DMS114 treated with DMSO at 0.1 percent for 48 hours (cell line): ENCODE data around the gene LRP5.

ENCODE experiments used
- DNase-seq: peaks from one replicate; lab custom pipeline; 2025; ENCODE audit not compliant: unreplicated experiment; lab: John Stamatoyannopoulos, UW

The LRP5 gene

DNA sequence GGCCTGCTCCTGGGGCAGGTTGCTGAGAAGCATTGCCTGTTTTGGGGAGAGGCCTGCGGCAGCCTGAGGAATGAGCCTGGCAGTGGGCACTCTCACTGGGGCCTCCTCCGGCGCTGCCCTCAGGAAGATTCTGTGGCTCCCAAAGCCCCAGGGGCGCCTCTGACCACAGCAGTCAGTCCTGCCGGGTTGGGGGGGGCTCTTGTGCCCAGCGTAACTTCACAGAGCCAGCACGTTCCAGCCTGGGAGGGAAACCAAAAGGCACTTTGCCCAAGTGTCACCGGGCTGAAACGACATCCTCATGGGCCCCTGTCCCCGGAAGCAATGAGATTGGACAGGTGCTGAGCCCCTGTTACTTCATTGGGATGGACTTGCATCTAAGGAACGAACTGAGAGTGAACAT, 4.3 kb upstream of the LRP5 start:
- DNase-seq: no peak

DNA sequence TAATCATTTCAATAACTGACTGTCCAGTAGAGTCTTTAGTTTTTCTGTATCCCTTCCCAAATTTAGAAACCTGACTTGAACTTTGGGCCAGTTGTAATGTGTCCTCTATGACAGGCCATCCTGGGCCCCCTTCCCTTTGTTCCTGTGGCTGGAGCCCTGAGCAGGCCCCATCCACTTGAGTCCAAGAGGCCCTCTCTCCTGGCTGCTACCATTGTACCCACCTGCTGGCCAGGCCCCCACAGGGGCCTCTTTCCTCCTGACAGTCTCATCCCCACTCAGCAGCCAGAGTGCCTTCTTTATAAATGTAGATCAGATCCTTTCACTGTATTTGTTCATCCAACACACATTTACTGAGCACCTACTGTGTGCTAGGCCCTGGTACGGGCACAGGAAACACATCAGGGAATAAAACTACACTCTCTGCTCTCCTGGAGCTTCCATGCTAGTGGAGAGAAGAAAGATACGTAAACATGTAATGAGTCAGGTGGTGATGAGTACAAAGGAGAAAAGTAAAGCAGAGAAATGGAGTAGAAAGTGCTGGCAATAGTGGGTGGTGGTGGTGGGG, 2.7 kb upstream of the LRP5 start:
- DNase-seq: no peak

DNA sequence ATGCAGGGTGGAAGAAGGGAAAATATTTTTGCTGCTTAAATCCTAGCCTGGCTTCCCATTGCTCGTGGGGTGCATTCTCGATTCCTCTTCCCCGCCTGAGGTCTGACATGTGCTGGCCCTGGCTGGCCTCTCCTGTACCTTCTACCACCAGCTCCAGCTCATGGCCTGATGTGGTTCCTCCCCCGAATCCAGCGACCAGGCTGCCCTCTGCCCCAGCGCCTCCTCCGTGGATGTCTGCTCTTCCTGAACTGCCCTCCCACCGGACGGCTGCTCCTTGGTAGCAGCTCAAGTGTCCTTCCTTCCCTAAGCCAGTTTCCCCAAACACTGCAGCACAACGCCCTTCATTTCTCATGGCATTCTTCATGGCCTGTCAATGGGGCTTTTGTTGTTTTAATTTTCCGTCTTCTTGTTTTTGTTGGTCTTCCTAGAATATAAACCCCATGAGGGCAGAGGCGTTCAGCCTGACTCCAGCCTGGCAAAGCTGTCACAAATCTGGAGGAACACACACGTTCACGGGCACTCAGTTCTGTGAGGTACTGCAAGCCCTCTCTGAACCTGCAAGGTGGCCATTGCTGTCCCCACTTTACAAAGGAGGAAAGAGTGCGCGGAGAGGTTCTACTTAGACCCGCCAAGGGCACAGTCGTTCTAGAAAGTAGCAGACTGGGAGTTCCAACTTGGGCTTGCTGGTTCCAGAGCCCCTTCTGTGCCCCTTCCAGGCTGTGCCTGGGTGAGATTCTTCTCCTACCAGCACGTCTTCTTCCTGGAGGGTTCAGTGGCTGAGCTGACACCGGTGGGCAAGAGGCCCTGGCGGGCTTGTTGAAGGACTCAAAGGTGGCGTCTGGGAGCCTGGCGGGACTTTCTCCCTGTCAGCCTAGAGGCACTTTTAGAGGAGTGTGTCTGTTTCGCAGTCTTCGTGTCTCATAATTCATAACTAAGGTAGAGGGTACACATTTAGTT, 953 bp upstream of the LRP5 start:
- no peak for DNase-seq

DNA sequence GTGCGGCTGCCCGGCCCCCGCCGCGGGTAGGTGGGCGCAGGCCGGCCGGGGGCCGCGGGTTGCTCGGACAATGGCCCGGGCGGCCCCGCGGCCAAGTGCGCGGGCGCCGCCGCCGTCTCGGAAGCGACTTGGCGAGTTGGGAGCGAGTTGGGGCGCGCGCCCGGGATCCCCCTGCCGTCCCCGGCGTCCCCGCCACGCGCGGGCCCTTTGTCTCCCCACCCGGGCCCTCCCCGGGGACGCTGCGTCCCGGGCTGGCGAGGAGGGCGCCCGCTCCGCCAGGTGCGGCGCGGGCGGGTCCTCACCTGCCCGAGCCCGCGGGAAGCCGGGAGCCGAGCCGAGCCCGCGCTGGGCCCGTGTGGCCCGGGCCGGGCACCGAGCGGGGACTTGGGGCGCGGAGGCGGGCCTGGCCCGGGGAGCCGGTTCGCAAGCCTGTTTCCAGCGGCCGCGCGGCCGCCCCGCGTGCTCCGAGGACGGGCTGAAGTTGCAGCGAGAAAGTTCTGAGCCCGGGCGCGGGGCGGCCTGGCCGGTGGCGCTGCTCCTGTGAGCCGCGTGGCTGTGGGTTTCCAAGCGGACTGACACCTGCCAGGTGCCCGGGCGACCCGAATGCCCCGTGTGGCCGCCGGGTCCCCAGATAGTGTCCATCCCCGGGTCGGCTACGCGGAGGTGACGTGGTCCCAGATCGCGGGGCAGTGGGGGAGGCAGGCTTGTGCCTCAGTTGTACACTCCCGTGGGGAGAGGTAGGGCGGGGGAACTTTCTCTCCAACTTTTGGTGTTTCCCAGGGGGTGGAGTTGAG, 586 bp downstream of the LRP5 start:
- no peak for DNase-seq

DNA sequence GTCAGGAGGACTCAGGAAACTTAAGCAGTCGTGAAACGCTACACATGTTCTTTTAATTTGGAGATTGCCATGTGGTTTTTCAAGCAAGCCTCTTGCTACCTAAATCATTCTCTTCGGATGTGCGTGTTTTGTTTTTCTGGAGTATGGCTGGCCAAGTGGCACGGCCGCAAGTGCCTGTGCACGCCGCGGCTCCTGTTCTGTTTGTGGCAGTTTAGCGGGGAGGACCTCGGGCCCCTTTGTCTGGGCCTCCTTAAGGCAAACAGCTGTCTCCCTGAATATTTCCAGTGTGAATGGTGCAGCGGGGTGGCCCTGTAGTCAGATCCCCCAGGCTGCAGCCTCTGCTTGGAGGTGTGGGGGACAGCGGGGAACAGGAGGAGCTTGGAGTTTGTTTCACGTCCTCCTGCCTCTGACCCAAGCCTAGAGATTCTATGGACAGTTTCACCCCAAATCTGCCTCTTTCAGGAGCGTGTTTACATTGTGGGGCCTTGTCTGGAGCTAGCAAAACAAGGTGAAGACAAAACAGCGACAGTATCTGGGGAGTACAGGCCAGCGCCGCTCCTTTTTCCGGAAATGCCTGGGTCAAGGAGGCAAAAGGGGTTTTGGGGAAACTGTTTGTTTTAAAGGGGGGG, 1.3 kb downstream of the LRP5 start:
- DNase-seq: peak; percentile 82

DNA sequence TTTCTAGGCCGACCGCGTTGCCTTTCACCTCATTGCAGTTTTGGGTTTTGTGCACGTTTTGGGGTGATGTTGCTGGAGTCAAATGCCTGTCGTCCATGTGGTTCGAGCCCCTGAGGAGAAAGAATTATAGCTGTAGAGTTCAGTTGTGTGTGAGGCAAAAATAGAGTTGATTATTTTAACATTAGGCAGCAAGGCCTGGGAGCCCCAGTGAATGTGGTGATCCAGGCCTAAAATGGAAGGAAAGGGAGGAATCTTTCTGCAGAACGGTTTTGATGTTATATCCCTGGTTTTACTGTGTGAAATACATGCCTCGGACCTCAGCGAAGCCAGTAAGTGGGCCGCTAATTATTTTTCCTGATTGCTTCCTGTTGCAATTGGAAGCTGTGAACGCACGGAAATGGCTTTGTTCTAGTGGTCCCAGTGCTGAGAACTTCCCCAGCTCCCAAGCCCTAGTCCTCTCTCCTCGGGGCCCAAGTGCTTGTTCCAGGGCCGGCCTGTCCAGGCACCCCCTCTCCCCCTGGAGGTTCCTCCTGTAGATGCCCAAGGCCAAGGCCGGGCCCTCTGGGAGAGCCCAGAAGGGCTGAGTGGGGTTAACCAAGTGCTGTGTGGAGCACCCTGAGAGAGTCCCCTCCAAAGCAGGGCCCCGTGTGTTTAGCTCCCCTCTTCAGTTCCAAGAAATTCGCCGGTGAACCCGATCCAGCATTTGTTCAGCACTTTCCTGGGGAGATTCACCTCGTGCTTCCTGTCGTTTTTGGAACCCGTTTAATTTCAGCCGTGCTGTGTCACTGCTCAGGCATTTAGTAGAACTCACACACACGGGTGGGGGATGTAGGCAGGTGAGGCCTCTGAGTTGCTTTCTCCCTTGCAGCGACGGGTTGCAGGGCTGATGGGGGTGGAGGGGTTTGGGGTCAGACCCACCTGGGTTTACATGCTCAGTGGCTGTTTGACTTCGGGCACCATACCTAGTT, 2.1 kb downstream of the LRP5 start:
- DNase-seq: no peak

DNA sequence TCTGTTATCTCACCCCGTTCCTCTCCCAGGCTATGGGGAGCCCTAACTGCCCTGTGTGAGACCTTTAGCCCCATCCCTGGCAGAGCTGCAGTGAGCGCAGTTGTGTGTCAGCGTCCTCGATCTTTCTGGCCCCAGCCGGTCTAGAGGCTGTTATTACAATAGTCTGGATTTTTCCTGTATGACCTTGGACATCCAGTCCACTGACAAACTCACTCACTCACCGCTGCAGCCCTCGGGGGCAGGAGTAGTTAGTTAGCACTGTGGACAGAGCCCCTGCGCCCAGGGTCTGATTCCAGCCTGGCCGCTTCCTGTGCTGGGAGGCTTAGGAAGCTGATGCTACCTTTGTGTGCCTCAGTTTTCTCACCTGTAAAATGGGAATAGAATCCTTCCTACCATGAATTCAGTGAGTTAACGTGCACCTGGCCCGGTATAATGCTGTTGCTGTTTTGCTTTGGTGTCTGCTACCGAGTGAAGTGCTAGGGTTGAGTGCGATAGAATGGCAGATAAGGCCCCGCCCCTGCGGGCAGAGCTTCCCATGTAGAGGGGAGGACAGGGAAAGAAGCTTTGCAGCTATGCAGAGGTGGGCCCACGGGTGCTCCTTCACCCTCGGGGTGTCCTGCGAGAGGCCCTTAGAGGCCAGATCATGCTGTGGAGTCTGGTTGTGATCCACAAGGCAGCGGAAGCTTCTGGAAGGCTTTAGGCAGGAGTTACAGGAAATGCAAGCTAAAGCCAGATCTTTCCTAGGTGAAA, 3.0 kb downstream of the LRP5 start:
- no peak for DNase-seq

DNA sequence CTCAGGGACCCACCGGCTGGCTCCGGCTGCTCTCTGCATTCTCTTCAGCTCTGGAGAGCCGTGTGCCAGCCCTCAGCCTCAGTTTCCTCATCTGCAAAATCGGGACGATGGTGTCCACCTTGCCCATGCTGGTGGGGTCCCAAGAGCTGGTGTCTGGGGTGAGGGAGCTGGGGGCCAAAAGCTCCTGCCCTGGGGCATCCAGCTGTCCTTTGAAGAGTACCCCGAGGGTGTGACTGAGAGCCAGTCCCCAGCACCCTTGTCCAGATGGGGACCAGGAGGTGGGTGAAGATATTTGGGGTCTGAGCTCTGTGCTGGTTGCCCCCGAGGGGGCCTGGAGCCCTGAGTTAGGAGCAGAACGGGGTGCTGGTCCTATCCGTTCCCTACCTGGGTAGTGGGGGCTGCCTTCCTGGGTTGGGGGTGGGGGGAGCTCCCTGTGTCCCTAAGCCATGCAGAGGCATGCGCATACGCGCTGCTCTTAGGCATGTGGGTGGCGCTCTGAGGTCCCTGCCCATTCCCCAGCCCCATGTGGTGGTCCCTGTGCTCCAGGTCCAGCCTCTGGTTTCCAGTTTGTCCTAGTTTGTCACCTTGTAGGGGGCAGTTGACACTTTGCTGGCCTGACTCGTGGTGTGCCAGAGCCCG, 4.9 kb downstream of the LRP5 start:
- no peak for DNase-seq

DNA sequence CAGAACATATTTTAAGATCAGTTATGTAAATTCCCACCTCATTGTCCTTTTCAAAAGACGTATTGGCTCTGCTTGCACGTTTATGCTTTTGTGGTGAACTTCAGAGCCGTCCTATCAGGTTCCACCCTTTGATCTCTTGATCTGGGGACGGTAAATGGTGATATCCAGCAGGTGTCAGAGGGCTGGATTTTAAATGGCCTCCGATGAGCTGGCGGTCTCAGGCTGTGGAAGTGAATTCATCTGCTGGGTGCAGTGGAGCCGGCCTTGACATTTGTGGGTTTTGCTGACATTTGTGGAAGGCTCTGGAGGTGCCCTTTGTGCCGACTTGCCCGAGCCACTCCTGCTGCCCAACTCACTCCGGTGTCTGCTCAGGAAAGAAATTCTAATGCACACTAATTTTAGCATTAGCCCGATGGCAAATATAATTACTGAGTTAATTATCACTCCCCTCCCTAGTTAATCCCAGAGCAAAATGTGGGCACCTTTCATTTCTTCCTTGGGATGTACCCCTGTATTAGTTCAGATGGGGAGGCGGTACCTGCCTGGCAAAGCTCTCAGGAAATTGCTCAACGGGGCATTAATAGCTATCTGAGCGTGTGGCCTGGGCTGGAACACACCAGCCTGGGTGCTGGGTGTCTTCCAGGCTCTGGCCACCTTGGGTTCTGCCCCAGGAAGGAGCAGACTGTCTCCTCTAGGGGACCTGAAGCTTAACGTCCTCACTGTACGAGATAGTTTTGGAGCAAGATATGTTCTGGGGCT, 9.1 kb downstream of the LRP5 start:
- DNase-seq: no peak

DNA sequence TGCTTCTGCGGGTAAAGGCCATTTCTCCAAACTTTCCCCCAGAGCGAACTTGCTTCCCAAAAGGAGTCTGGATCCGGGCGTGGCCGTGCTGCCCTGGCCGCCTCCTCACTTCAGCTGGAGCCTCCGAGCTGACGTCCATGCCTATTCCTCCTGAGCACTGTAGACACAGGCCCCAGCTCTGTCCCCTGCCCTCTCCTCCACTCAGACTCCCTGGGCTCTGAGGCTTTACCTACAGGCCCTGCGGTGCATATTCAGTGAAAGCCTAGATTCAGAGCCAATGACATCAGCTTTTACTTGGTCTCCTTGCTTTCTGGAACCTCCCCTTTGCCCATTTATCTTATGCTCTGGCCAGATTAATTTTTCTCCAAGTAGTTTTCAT, 9.7 kb downstream of the LRP5 start:
- DNase-seq: no peak

DNA sequence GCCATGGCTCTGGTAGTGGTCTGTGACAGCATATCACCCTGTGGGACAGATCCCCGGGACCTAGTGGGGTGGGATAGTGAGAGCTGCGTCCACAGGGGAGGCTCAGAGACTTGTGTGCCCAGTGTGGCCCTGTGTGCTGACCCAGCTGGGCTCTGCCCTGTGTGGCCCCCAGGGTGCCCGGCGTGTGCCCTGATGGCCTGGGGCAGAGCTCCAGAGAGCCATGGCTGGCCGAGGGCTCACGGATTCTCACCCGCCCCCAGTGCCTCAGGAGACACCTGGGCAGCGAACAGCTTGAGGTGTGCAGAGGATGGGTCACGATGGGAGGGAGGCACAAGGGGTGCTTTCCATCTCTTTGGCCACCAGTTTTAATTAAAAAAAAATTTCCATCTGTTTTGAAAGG, 11.8 kb downstream of the LRP5 start:
- DNase-seq: no peak

DNA sequence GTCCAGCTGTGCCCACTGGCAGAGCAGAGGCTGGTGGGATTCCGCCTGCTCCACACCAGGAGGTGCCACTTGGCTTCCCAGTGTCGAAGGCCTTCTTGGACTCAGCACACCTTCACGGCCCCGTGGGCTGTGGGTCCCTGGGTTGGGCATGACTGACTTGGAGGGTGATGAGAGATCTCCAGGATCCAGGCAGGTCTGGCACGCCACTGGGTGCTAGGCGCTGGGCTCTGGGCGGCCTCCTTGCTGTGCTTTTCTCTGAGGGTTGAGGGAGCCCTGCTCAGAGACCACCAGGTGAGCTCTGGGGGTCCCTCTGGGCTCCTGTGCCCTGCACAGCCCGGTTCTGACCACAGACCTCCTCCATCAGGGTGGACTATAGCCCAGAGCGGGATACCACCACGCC, 12.3 kb downstream of the LRP5 start:
- DNase-seq: no peak

DNA sequence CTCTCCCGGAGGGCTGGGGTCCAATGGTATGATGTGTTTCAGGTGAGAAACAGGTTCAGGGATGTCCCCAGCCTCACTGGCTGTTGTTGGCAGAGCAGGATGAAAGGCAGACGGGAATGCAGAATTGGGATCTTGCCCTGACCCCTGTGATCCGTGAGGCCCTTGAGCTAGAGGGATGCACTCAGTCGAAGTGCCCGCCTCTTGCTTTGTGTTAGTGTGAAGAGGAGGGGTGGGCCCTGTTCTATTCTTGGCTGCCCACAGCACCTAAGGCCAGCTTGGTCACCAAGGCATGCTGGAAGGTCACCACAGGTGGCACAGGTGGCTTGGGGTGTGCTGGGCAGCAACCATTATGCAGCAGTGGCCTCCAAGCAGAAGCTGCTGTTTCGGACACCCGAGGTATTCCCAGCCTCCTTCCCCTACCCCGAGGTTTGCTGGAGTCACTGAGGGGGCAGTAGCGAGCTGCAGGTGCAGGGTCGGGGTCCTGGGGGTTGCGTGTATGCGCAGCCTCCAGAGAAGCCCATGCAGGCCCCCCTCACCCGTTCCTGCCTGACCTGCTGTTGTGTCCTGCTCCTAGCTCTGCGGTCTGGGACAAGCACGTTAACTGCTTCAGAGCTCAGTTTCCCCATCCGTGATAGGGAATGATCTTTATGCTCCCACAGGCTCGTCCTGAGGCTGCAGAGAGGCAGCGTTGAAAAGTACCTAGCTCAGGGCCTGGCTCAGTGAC, 13.0 kb downstream of the LRP5 start:
- no peak for DNase-seq

DNA sequence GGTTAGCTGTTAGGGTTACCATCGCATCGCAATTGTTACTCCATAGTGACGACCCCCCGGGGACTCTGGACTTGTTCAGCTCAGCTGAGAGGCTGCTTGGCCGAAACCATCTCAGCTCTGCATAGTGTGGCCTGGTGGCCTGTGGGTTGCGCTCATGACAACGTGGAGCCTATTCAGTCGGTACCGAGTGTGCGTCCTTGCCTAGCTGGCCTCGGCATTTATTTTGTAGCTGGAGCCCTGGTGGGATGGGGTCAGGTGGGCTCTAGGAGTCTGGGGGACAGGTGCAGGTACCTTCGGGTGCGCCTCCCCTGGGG, 13.5 kb downstream of the LRP5 start:
- DNase-seq: no peak

DNA sequence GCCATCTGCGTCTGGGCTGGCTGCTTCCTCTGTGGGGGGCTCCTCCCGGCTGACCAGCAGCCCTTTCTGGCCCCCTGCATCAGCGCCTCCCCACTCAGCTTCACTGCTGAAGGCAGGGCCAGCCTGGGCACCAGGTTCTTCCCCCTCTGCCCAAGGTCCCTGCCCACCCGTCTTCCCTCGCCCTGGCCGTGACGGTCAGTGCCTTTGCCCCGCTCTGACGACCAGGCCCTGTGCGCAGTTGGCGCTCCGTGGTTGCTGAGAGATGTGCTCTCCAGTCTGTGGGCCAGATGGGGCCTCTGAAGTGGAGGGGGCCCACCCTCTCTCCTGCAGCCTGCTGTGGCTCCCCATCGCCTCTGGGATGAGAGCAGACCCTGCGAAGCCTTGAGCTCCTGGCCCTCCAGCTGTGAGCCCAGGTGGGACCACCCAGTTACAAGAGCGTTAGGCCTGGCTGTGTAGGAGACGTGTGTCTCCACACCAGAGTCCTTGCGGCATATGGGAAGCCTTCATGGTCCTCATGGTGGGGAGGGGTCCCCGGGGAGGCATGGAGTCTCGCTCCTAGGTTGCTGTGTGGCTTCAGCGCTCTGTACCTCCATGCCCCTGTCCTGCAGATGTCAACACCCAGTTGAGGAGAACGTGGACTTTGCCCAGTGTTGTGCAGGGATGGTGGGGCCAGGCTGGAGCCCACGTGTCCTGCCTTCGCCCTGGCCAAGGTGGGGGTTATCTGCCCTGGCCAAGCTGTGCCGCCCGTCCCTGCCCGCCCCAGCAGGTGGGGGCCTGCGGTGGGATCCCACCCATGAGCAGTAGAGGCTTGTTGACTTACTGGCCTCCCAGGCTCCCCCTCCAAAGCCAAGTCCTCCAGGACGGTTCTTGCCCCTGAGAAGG, 14.2 kb downstream of the LRP5 start:
- no peak for DNase-seq

DNA sequence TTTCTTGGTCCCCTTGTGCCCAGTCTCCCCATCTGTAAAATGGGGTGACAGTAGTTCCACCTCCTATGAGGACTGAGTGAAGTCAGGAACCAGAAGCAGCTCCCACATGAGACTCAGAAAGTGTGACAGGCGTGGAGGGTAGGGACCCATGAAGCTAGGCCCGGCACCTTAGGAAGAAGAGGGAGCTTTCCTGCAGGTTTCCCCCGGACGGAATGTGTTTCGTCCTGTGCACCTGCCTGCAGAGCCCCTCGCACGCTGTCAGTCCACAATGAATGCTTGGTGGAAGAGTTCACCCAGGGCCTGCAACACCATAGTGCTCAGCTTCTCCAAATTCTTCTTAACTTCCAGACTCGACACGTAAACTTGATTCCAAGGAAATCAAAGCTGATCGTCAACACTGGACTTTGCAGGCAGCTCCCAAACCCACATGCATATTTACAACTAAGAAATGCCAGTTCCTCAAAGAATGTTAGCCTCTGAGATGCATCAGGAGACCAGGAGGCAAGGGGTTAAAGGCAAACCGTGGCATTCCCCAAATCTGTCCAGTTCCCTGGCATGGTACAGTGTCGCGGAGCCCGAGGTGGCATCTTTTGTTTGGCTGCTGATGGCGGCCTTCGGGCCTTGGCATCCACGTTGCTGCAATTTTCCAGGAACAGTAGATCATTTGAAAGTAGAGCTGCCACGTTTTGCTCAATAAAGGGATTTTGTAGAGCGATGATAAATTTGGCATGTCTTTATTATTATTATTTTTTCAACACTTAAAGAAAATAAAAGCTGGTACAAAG, 15.4 kb downstream of the LRP5 start:
- DNase-seq: no peak
